GM12874 (cell line): ENCODE results near the gene MMP17.
A peak's percentile ranks its signal among the peaks of the same experiment; 100 is the strongest.

ENCODE experiments used
- TF ChIP-seq, protein P1 (sequence below): IDR thresholded peaks from 2 replicates; pipeline ENCODE4 v1.5.1; 2011; ENCODE audit warnings: low read depth, mild to moderate bottlenecking, control low read depth, low read length, moderate library complexity; ENCODE audit not compliant: insufficient read depth

MMP17 gene

DNA sequence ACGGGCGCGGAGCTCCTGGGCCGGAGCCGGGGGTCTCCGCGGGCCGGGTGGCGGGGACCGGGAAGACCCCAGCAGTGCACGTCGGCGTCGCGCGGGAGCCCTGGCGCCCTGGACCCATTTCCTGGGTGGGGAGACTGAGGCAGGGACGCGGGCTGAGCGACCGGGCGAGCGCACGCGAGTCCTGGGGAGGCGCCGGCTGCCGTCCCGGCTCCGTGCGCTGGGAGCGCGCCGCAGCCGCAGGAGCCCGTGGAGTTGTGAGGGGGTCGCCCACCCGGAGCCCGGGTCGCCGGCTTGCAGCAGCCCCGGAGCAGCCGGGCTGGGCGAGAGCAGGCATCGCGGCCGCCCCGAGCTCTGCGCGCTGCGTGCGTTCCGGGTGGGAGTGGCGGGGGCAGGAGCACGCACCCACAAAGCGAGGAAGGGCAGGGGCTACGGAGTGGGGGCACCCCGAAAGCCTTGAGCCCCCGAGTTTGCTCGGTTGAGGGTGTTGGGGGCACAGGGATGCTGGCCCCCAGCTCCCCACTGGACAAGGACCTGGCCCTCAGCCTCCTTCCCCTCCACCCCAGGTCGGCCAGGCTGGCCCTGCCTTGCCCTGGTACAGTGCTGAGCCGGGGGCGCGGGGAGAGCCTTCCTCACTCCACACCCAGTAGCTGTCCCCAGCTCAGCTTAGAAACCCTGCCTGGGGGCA lies 620 bp downstream of the MMP17 start:
- TF ChIP-seq, protein P1, sequence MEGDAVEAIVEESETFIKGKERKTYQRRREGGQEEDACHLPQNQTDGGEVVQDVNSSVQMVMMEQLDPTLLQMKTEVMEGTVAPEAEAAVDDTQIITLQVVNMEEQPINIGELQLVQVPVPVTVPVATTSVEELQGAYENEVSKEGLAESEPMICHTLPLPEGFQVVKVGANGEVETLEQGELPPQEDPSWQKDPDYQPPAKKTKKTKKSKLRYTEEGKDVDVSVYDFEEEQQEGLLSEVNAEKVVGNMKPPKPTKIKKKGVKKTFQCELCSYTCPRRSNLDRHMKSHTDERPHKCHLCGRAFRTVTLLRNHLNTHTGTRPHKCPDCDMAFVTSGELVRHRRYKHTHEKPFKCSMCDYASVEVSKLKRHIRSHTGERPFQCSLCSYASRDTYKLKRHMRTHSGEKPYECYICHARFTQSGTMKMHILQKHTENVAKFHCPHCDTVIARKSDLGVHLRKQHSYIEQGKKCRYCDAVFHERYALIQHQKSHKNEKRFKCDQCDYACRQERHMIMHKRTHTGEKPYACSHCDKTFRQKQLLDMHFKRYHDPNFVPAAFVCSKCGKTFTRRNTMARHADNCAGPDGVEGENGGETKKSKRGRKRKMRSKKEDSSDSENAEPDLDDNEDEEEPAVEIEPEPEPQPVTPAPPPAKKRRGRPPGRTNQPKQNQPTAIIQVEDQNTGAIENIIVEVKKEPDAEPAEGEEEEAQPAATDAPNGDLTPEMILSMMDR: no peak

DNA sequence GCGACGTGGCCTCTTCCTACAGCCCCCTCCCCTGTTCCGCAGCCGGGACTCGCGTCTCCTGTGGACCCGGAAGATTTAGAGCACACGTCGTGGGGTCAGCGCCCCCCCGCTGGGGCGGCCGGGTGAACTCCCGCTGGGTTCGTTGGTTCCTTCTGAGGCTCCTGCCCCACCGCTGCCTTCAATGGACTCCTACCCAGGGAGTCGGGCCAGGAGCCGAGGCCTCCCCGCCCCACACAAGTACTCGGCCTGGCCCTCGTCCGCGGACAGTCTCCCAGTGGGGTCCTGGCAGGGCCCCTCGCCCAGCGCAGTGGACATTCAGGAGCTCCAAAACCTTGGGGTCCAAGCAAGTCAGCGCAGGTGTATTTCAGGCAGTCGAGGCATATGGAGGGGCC lies 1.2 kb downstream of the MMP17 start:
- TF ChIP-seq, protein P1: no peak

DNA sequence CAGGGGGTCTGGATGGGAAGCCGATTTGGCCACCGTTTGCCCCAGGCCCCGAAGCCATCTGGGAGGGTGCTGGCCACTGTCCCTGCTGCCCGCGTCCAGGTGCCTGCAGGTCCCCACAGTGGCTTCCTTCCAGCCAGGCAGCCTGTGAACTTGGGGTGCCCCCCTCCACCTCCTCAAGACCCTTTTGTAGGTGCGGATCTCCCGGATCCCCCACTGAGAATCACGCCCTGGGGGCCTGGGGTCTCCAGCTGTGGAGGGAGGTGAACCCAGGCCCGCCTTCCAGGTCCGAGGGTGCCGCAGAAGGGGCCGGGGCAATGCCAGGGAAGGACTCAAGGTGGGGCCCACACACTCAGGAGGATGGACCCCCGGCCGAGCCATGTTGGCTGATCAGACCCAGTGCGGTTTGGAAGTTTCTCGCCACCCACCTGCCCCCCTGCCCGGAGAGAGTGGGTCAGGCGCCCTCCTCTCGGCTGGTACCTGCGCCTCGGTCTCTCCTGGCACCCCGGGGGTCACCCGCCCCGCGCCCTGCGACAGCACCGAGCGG lies 1.7 kb downstream of the MMP17 start:
- TF ChIP-seq, protein P1: no peak

DNA sequence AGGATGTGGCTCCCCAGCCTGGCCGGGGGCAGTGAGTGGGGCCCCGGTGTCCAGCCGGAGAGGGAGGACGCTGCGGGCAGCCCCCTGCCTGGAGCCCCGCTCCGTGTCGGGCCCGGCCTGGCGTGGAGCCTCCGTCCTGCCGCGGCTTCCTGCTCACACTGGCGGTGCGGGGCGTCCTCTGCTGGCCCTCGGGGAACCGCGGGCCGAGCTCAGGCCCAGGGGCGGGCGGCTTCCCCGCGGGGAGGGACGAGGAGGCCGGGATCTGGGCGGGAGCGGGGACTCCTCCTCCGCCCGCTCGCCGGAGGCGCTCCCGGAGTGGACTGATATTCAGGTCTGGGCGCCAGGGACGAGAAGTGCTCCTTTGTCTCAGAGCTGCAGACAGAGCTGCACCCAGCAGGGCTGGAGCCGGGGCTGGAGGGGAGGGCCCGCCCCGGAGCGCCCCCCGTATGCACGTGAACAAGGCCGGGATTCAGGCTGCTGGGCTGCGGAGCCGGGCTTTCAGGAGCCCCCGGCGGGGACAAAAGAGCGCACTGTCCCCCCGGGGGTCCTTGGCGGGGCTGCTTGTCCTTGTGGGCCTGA lies 2.2 kb downstream of the MMP17 start:
- TF ChIP-seq, protein P1: peak; percentile 59

DNA sequence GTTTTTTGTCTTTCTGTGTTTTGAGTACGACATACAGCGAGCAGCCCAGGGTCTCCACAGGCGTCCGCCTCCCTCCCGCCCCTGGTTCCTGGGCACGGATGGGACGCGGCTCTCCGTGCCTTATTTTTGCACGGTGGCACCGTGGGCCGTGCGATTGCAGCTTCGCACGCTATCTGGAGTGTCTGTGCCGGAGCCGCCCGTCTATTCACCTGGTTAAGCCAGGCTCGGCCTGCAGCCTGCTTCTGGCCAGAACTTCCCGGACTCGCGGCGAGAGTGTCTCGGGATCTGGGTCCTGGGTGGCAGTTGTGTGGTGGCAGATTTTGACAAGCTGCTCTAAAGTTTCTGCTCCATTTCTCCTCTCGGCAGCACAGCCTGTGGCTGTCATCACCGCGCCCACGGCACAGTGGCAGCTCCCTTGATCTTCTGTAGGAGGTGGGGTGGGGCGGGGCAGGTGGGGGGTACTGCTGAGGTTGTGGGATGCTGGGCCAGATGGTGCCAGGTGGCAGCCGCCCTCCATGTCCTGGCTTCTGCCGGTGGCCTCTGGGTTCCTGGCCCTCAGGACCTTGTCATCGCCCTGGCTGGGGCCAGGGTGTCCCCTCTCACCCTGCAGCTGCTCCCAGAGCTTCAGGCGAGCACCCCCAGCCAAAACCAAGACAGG lies 2.9 kb downstream of the MMP17 start:
- TF ChIP-seq, protein P1: no peak

DNA sequence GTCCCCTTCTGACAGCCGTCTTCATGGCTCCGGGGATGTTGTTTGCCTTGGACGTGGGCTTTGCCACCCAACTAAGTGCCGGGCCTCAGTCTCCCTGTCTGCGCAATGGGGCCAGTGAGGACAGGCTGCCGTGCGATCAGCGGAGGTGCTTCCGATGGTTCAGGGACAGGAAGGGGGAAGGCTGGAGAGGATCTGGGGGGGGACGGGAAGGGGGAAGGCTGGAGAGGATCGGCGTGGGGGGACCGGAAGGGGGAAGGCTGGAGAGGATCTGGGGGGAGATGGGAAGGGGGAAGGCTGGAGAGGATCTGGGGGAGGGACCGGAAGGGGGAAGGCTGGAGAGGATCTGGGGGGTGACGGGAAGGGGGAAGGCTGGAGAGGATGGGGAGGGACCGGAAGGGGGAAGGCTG lies 3.4 kb downstream of the MMP17 start:
- TF ChIP-seq, protein P1: no peak
